ENCODE results near the gene C10orf71. TPM values are rescaled to one million over a fixed set of nuclear protein-coding genes. Genes with fewer than 3 reads are reported as not detected.

Gene C10orf71
- polyA plus RNA-seq, 1 donor from 2014 or later, result not detected

- no peaks in the 10 kb centered on the region for H3K27me3 ChIP-seq (ENCODE audit: insufficient read depth, low read depth, low read length)
- H3K9me3 ChIP-seq (ENCODE audit: low read length), result no peaks in the 10 kb centered on the region
- no peak overlapping the region for H3K9ac ChIP-seq (ENCODE audit: low read length)
- no peaks in the 10 kb centered on the region for H3K9me2 ChIP-seq (ENCODE audit: insufficient read depth, low read length)
- TF ChIP-seq EP300 (conservative IDR thresholded peaks at IDR 0.05; ENCODE audit: poor library complexity, severe bottlenecking) (no peak), SMC3 (conservative IDR thresholded peaks at IDR 0.05; ENCODE audit: poor library complexity) (no peak)
- H4K20me1 ChIP-seq (ENCODE audit: insufficient read depth), result no peaks in the 10 kb centered on the region
- no peaks in the 10 kb centered on the region for H3F3A ChIP-seq (ENCODE audit: insufficient read depth, low read length, poor library complexity, severe bottlenecking)
- H3K27ac ChIP-seq (ENCODE audit: low read length), result no peak overlapping the region
- H3K4me3 ChIP-seq (ENCODE audit: low read length), result no peak overlapping the region
- no peaks in the 10 kb centered on the region for H3K36me3 ChIP-seq (ENCODE audit: insufficient read depth, low read length)
- H3K4me2 ChIP-seq (ENCODE audit: low read length), result no peak overlapping the region
- H3K79me2 ChIP-seq (replicated peaks; ENCODE audit: insufficient read depth, low read length), result no peaks in the 10 kb centered on the region
- no peak overlapping the region for H2AFZ ChIP-seq (ENCODE audit: low read depth, low read length)
Observed at GRCh38 chr10:49313501-49314070, 14.6 kb downstream of the C10orf71 start.

DNA sequence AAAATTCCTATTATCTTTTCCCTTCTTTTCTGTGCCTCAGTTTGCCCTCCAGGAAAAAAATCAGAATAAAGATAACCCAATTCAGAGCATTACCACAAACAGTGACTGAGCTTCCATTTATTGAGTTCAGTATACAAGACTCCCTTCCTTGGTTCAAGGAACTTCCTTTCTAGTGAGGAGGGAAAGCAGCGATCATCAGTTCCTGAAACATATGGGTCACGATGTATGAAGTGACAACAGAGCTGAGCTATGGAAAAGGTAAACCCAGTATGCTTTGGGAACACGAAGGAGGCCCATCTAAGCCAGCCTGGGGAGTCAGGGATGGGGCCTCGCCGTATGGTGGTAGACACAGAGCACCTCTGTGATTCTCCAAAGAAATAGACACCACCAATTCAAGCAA lies 15.8 kb downstream of the C10orf71 start:
- TF ChIP-seq, protein P1, sequence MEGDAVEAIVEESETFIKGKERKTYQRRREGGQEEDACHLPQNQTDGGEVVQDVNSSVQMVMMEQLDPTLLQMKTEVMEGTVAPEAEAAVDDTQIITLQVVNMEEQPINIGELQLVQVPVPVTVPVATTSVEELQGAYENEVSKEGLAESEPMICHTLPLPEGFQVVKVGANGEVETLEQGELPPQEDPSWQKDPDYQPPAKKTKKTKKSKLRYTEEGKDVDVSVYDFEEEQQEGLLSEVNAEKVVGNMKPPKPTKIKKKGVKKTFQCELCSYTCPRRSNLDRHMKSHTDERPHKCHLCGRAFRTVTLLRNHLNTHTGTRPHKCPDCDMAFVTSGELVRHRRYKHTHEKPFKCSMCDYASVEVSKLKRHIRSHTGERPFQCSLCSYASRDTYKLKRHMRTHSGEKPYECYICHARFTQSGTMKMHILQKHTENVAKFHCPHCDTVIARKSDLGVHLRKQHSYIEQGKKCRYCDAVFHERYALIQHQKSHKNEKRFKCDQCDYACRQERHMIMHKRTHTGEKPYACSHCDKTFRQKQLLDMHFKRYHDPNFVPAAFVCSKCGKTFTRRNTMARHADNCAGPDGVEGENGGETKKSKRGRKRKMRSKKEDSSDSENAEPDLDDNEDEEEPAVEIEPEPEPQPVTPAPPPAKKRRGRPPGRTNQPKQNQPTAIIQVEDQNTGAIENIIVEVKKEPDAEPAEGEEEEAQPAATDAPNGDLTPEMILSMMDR (IDR thresholded peaks at IDR 0.05; ENCODE audit: poor library complexity, severe bottlenecking), result no peak
- TF ChIP-seq SMC3 (conservative IDR thresholded peaks at IDR 0.05; ENCODE audit: poor library complexity), result no peak
- no peak for TF ChIP-seq MXI1 (conservative IDR thresholded peaks at IDR 0.05; ENCODE audit: poor library complexity, severe bottlenecking)
- TF ChIP-seq EZH2 (IDR thresholded peaks at IDR 0.05; ENCODE audit: borderline replicate concordance, insufficient read depth, low read length, poor library complexity, severe bottlenecking), result no peak
- TF ChIP-seq POLR2AphosphoS5 (IDR thresholded peaks at IDR 0.05), result no peak
- TF ChIP-seq EP300 (conservative IDR thresholded peaks at IDR 0.05; ENCODE audit: poor library complexity, severe bottlenecking), result no peak
- no peak for TF ChIP-seq RAD21 (conservative IDR thresholded peaks at IDR 0.05)
- no peak for TF ChIP-seq TAF1 (IDR thresholded peaks at IDR 0.05; ENCODE audit: low read depth)
- no peak for TF ChIP-seq REST (IDR thresholded peaks at IDR 0.05; ENCODE audit: borderline replicate concordance)

More for the DNA sequence above, 15.8 kb downstream of the C10orf71 start:
- H2AFZ ChIP-seq (ENCODE audit: low read depth, low read length), result no peak overlapping the region
- H3K9me3 ChIP-seq (ENCODE audit: low read length), result no peaks in the 10 kb centered on the region
- H3K9me2 ChIP-seq (ENCODE audit: insufficient read depth, low read length), result no peaks in the 10 kb centered on the region
- H3K79me2 ChIP-seq (replicated peaks; ENCODE audit: insufficient read depth, low read length), result no peaks in the 10 kb centered on the region
- H3K4me3 ChIP-seq (ENCODE audit: low read length), result no peak overlapping the region
- no peaks in the 10 kb centered on the region for H3K27me3 ChIP-seq (ENCODE audit: insufficient read depth, low read depth, low read length)
- no peak overlapping the region for H3K27ac ChIP-seq (ENCODE audit: low read length)
- H4K20me1 ChIP-seq (ENCODE audit: insufficient read depth), result no peaks in the 10 kb centered on the region
- H3K9ac ChIP-seq (ENCODE audit: low read length), result no peak overlapping the region
- no peak overlapping the region for H3K4me2 ChIP-seq (ENCODE audit: low read length)
- no peaks in the 10 kb centered on the region for H3K36me3 ChIP-seq (ENCODE audit: insufficient read depth, low read length)
- no peaks in the 10 kb centered on the region for H3F3A ChIP-seq (ENCODE audit: insufficient read depth, low read length, poor library complexity, severe bottlenecking)

Data from neural cell (in vitro differentiated cells).